ENCODE measurements around the gene MYBBP1A.

DNA sequence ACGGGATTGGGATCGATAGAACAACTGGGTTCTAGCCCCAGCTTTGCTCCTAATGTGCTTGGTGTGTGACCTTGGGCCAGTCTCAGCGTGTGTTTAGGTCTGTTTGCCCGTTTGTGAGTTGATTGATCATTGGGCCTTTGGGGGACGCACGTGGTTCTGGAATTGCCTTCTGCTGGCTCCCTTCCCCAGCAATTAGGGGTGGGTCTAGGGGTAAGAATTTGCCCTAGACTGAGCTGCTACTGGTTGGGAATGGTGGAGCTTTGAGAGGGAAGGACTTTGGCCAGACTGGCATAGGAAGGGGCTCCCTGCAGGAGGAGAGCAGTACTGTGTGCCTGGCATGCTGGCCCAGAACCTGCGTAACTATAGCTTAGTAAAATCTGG lies 55.0 kb downstream of the MYBBP1A start:
- TF ChIP-seq POLR2AphosphoS5 (IDR thresholded peaks at IDR 0.05) (no peak), CTCF (IDR thresholded peaks at IDR 0.05) (no peak), EP300 (IDR thresholded peaks at IDR 0.05) (no peak)
